Spleen (tissue), 11 donors: ENCODE results near the gene SH2D3C. TPM values are rescaled to one million over a fixed set of nuclear protein-coding genes. Genes with fewer than 3 reads are reported as not detected.

Experiments
- DNase-seq: peaks from one replicate; pipeline ENCODE4 v3.0.0-alpha.2; 2020
- H3K27ac ChIP-seq, 8 donors: fragments of 200-600 bp; sonication (generic) in 7 of 8; 1 replicate in 4 of 8; 2 replicates in 4 of 8; pipeline versions ENCODE4 v1.5.0 to v1.8.0; 2016 to 2021; ENCODE audit warnings: inconsistent platforms in 4 of 8, mild to moderate bottlenecking in 4 of 8, moderate library complexity in 1 of 8
- H3K27me3 ChIP-seq, 7 donors: fragments of 200-600 bp; sonication (generic) in 6 of 7; replicated peaks in 1 of 7; 1 replicate in 4 of 7; 2 replicates in 3 of 7; pipeline versions ENCODE4 v1.5.0 to v1.8.0; 2016 to 2021; ENCODE audit warnings: inconsistent platforms in 3 of 7, mild to moderate bottlenecking in 1 of 7
- H3K36me3 ChIP-seq, 6 donors: fragments of 200-600 bp; sonication (generic) in 5 of 6; 1 replicate in 4 of 6; 2 replicates in 2 of 6; pipeline versions ENCODE4 v1.5.0 to v1.8.0; 2016 to 2021; ENCODE audit warnings: inconsistent platforms in 2 of 6
- H3K4me1 ChIP-seq, 6 donors: fragments of 200-600 bp; sonication (generic) in 5 of 6; 1 replicate in 3 of 6; 2 replicates in 3 of 6; pipeline versions ENCODE4 v1.5.0 to v1.8.0; 2016 to 2021; ENCODE audit warnings: inconsistent platforms in 3 of 6
- H3K4me3 ChIP-seq, 8 donors: fragments of 200-600 bp; sonication (generic) in 7 of 8; 1 replicate in 4 of 8; 2 replicates in 4 of 8; pipeline versions ENCODE4 v1.5.0 to v1.8.0; 2016 to 2021; ENCODE audit warnings: inconsistent platforms in 4 of 8, mild to moderate bottlenecking in 4 of 8, moderate library complexity in 2 of 8
- H3K9me3 ChIP-seq, 8 donors: fragments of 200-600 bp; sonication (generic) in 7 of 8; 1 replicate in 4 of 8; 2 replicates in 4 of 8; pipeline versions ENCODE4 v1.5.0 to v1.8.0; 2016 to 2021; ENCODE audit warnings: inconsistent platforms in 4 of 8
- CTCF ChIP-seq, 11 experiments: fragments of 200-600 bp in 7 of 11; fragments of 450-650 bp in 4 of 11; sonication (generic) in 4 of 11; IDR thresholded peaks in 8 of 11; conservative IDR thresholded peaks in 3 of 11; 1 replicate in 7 of 11; 2 replicates in 4 of 11; pipeline versions ENCODE4 v1.4.0 to v1.8.0; 2016 to 2021; ENCODE audit warnings: antibody characterized with exemption in 11 of 11, inconsistent platforms in 4 of 11, mild to moderate bottlenecking in 1 of 11
- POLR2A ChIP-seq, 3 donors: fragments of 450-650 bp; IDR thresholded peaks; one replicate each; pipeline ENCODE4 v1.5.1; 2017; ENCODE audit warnings: antibody characterized with exemption in 3 of 3, mild to moderate bottlenecking in 1 of 3
- POLR2AphosphoS5 ChIP-seq, 3 donors: sonication (generic); formaldehyde crosslinking; IDR thresholded peaks; one replicate each; pipeline ENCODE4 v1.5.1; 2017; ENCODE audit warnings: antibody characterized with exemption in 3 of 3
- WGBS, 5 donors: extraction: QIAGEN DNeasy Blood & Tissue Kit in 3 of 5; methylation state at CpG; one replicate each; pipeline versions ENCODE4 v1.1.5 to v1.1.7; 2013 to 2018; 5-methylcytosine and 5-hydroxymethylcytosine counted together
- intact Hi-C: fragments of 100-400 bp; cut with DNase I; formaldehyde crosslinking; loops from one replicate; pipeline ENCODE4 v1.15.0; 2023; ENCODE audit warnings: low total_unique reads
- polyA plus RNA-seq, 3 donors: library from polyadenylated mRNA; stranded (reverse); fragments of 200-250 nt; gene quantifications; one replicate each; pipeline ENCODE4 v1.2.1, GENCODE V29; 2013
- total RNA-seq, 7 donors: library from RNA; depleted of rRNA in 3 of 7; stranded (reverse); fragments of >200 nt in 3 of 7; fragmentation: NEBNext Ultra II Directional in 4 of 7; extraction: Animal tissue kit (Norgen Biotek cat#: 25700) in 4 of 7; gene quantifications; one replicate each; pipeline versions ENCODE4 v1.1.0 to v1.2.1, GENCODE V29; 2016 to 2021
- donor health status: healthy with polysubstance abuse.
- donor health status: DM: no; HTN: no; CAD: no; lungs with moderate emphysema.
- donor health status: DM: no; HTN: no; CAD: no.
- donor health status: Bipolar disorder and iron deficiency.
- donor health status: healthy.
- donor health status: DM: no; HTN: no; CAD: no.
- donor health status: DM: yes; HTN: yes; CAD: no.

Gene SH2D3C
- total and polyA plus RNA-seq, 10 donors: 27.0 to 85.4 (median 50.9) TPM

- WGBS, 5 donors: 83 to 100% (median 93%) methylated on average over 3 of the region's 3 CpGs
- no peak for TF ChIP-seq POLR2AphosphoS5 (IDR thresholded peaks at IDR 0.05)
- no peak for TF ChIP-seq POLR2A (IDR thresholded peaks at IDR 0.05)
- TF ChIP-seq CTCF (IDR thresholded peaks at IDR 0.05 in 8 of 11, conservative IDR thresholded peaks at IDR 0.05 in 3 of 11): no peak
- intact Hi-C loops: no loop called here
- no peak for DNase-seq
- Histone ChIP-seq H3K36me3 (peaks cover 2 to 100% (median 49%) of the 10 kb centered on the region in 6 donors), H3K4me1 (peaks cover 7 to 98% (median 52%) of the 10 kb centered on the region in 6 donors), H3K27me3 (no peaks in the 10 kb centered on the region), H3K9me3 (no peaks in the 10 kb centered on the region), H3K4me3 (no peak overlapping the region), H3K27ac (peak overlapping the region in 5 of 8 donors; percentile 74 to 82 (median 79))
These were observed 22.2 kb downstream of the SH2D3C start for GRCh38 chr9:127756233-127756632.

- no peak for DNase-seq
- Histone ChIP-seq H3K36me3 (peaks cover 2 to 100% (median 49%) of the 10 kb centered on the region in 6 donors), H3K4me3 (peak overlapping the region in 4 of 8 donors; percentile 12 to 56 (median 35)), H3K4me1 (peaks cover 7 to 97% (median 44%) of the 10 kb centered on the region in 6 donors), H3K27ac (peak overlapping the region; percentile 9 to 82 (median 76)), H3K9me3 (no peaks in the 10 kb centered on the region), H3K27me3 (no peaks in the 10 kb centered on the region)
- intact Hi-C loops: no loop called here
- peak in 2 of 3 donors; percentile 38 to 44 for TF ChIP-seq POLR2AphosphoS5 (IDR thresholded peaks at IDR 0.05)
- TF ChIP-seq POLR2A (IDR thresholded peaks at IDR 0.05): no peak
- WGBS, 5 donors: 71 to 88% (median 76%) methylated on average over 39 to 61 of the region's 61 CpGs
These were observed 23.1 kb downstream of the SH2D3C start for GRCh38 chr9:127755061-127756060.

GRCh38 chr9:127754099-127755060 is 24.1 kb downstream of the SH2D3C start:
- WGBS, 5 donors: 62 to 88% (median 72%) methylated on average over 44 to 86 of the region's 86 CpGs
- Histone ChIP-seq H3K9me3 (no peaks in the 10 kb centered on the region), H3K27ac (peak overlapping the region in 6 of 8 donors; percentile 26 to 82 (median 78)), H3K4me1 (peaks cover 4 to 97% (median 43%) of the 10 kb centered on the region in 6 donors), H3K27me3 (no peaks in the 10 kb centered on the region), H3K36me3 (peaks cover 2 to 100% (median 51%) of the 10 kb centered on the region in 6 donors), H3K4me3 (peak overlapping the region in 5 of 8 donors; percentile 1 to 56 (median 30))
- DNase-seq: no peak
- intact Hi-C loops: no loop called here
- TF ChIP-seq CTCF (IDR thresholded peaks at IDR 0.05 in 8 of 11, conservative IDR thresholded peaks at IDR 0.05 in 3 of 11) (no peak), POLR2A (IDR thresholded peaks at IDR 0.05) (no peak), POLR2AphosphoS5 (IDR thresholded peaks at IDR 0.05) (peak in 2 of 3 donors; percentile 51 to 75)

GRCh38 chr9:127753622-127754021 is 24.8 kb downstream of the SH2D3C start:
- intact Hi-C loops: no loop called here
- Histone ChIP-seq H3K36me3 (peaks cover 0 to 100% (median 54%) of the 10 kb centered on the region in 6 donors), H3K9me3 (no peaks in the 10 kb centered on the region), H3K27ac (peak overlapping the region in 5 of 8 donors; percentile 74 to 82 (median 79)), H3K4me1 (peaks cover 4 to 95% (median 39%) of the 10 kb centered on the region in 6 donors), H3K27me3 (no peaks in the 10 kb centered on the region), H3K4me3 (peak overlapping the region in 2 of 8 donors; percentile 40 to 56)
- no peak for DNase-seq
- no peak for TF ChIP-seq POLR2A (IDR thresholded peaks at IDR 0.05)
- no peak for TF ChIP-seq CTCF (IDR thresholded peaks at IDR 0.05 in 8 of 11, conservative IDR thresholded peaks at IDR 0.05 in 3 of 11)
- peak in 1 of 3 donors; percentile 39 for TF ChIP-seq POLR2AphosphoS5 (IDR thresholded peaks at IDR 0.05)
- WGBS, 5 donors: 68 to 83% (median 80%) methylated on average over 2 to 8 of the region's 8 CpGs
